ENCODE measurements around the gene AHRR.

- TF ChIP-seq EGR1 (IDR thresholded peaks at IDR 0.05) (no peak), EP300 (IDR thresholded peaks at IDR 0.05; ENCODE audit: borderline replicate concordance) (no peak), TEAD4 (IDR thresholded peaks at IDR 0.05) (no peak), TAF1 (IDR thresholded peaks at IDR 0.05; ENCODE audit: low read depth) (no peak), CEBPB (IDR thresholded peaks at IDR 0.05) (no peak), YY1 (IDR thresholded peaks at IDR 0.05; ENCODE audit: low read depth) (no peak), MAX (IDR thresholded peaks at IDR 0.05) (no peak), TCF12 (IDR thresholded peaks at IDR 0.05; ENCODE audit: low read depth) (no peak), RAD21 (IDR thresholded peaks at IDR 0.05; ENCODE audit: low read depth) (no peak)
Observed at GRCh38 chr5:403995-404394, 82.5 kb downstream of the AHRR start.
